ENCODE measurements around the gene KCNIP4.

Gene KCNIP4

DNA sequence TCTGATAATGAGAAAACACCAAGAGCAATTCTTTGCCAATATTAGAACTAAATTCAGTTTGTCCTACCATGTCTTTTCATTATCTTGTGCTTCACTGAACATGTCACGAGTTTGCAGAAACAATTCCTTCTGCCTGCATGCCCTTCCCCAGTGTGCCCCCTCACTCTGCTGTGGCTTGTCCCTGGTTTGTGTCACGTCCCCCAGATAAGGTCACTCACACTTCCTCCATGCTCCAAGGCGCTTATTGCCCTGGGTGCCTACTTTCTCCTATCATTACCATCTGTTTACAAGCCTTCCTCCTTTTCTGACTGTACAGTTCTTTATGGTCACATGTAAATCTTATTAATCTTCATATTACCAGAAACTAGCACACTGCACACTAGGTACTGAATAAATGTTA lies 394.1 kb downstream of the KCNIP4 start:
- no peak for DNase-seq

DNA sequence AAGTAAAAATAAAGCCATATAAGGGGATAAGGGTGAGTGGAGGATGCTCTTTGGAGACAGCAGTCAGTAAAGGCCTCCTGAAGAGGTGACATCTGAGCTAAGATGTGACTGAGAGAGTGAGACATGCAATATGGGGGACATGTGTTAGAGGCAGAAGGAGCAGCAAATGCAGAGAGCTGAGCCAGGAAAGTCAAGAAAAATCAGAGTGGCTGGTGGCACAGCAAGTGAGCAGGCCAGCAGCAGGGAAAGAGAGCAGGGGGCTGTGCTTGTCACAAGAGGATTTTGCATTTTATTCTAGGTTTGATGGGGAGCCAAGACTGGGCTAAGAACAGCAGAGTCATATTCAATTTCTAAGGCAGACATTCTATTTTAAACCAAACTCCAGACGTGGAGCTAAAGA lies 394.5 kb downstream of the KCNIP4 start:
- DNase-seq = no peak

DNA sequence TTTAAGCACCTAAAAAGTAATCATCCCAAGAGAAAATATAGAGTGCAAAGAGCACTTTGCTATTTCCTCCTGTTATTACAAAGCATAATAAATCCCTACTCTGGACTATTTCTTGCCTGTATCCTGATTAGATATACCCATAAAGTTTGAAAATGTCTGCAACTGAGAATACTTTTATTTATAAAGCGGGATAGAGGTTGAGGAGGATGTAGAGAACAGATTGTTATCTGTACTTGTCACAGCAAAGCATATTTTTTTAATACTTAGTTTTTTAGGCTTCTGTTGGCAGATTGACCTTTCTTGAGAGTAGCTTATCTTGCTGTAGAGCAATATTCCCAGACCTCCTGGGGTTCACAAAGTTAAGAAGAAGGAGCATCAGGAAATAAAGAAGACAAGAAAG lies 396.1 kb downstream of the KCNIP4 start:
- no peak for DNase-seq

DNA sequence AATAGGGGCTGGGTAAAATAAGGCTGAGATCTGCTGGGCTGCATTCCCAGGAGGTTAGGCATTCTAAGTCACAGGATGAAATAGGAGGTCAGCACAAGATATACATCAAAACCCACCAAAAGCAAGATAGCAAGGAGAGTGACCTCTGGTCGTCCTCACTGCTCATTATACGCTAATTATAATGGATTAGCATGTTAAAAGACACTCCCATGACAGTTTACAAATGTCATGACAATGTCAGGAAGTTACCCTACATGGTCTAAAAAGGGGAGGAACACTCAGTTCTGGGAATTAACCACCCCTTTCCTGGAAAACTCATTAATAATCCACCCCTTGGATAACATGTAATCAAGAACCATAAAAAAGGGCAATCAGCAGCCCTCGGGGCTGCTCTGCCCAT lies 403.6 kb downstream of the KCNIP4 start:
- no peak for DNase-seq

DNA sequence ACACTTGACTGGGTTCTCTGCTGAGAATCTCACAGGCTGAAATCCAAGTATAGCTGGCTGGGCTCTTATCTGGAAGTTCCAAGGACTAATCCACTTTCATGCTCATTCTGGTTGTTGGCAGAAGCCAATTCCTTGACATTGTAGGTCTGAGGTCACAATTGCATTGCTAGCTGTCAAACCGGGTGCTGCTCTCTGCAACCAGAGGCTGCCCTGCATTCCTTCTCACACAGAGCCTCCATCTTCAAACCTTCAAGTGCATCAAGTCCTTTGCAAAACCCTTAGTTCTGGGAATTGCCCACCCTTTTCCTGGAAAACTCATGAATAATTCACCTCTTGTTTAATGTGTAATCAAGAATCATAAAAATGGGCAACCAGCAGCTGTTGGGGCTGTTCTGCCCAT lies 404.2 kb downstream of the KCNIP4 start:
- DNase-seq = no peak

DNA sequence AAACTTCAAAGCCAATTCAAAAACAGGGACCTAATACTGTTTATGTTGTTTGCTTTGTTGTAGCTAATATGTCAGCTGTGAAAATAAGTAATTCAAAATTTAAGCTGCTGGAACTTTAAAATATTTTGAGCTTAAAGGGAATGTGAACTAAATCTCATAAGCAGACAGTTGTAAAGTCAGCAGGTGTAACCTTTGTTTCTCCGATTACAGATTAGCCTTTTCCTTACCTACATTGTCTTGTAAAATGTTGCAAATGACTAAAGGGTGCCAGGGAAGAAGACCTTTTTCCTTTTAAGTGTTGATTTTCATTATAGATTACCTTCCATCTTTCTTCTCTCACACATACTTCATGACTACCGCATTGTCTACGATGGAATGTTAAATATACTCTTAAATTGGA lies 405.1 kb downstream of the KCNIP4 start:
- no peak for DNase-seq

DNA sequence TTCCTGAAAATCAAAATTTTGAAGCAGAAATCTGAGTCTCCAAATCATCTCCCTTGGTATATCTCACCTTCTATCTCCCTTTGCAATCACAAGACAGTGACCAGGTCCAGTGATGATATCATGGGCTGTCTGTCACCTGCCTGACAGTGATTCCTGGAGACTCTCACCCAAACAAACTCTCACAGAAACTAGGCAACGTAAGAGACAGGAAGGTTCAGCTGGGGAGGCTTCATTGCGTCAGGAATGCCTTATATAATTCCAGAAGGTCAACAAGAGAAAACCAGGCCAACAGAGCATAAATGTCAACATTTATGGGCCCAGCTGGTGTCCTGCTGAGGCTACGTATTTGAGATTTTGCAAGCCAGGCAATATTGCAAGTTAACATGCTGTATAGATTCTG lies 412.7 kb downstream of the KCNIP4 start:
- no peak for DNase-seq

DNA sequence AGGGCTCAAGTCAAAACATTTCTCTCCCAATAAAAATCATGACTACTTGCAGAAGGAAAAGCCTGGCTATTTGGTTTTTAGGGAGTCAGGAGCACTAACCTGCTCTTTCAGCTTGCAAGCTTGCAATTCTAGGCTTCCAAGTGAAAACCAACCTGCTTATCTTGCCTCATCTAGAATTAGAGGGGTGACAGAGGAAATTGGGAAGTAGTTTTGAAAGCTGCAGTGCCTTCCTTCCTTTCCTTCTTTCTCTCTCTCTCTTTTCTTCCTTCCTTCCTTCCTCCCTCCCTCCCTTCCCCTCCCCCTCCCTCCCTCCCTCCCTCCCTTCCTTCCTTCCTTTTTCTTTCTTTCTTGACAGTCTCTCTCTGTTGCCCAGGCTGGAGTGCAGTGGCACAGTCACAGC lies 417.5 kb downstream of the KCNIP4 start:
- no peak for DNase-seq

DNA sequence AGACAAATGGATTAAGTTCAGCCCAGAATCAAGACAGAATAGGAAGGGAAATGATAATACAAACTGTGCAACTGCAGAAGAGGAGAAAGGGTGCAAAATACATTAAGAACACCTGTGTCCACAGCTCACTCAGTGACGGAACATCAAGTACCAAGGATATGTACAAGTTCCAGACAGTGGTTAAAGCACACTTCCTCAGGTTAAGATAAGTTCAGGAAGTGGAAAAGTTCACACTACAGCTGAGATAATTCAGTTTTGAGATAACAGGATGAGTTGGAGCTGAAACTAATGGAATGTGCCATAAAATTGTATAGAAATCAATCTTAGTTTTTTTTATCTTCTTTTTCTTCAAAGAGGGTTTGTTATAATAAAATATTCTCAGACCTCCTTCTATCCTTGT lies 419.4 kb downstream of the KCNIP4 start:
- no peak for DNase-seq

DNA sequence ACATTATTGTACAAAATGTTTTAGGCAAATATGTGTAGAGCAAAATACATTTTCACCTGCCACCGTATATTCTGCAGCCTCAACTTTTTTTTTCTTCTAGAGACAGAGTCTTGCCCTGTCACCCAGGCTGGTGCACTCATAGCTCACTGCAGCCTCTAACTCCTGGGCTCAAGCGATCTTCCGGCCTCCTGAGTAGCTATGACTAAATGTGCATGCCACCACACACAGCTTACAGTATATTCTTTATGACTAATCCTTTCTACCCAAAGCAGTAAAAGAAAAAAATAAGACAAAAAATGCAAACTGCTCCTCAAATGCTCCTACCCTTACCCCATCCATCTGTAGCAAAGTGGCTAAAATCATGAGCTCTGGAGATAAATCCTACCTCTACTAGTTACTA lies 426.3 kb downstream of the KCNIP4 start:
- DNase-seq = no peak

DNA sequence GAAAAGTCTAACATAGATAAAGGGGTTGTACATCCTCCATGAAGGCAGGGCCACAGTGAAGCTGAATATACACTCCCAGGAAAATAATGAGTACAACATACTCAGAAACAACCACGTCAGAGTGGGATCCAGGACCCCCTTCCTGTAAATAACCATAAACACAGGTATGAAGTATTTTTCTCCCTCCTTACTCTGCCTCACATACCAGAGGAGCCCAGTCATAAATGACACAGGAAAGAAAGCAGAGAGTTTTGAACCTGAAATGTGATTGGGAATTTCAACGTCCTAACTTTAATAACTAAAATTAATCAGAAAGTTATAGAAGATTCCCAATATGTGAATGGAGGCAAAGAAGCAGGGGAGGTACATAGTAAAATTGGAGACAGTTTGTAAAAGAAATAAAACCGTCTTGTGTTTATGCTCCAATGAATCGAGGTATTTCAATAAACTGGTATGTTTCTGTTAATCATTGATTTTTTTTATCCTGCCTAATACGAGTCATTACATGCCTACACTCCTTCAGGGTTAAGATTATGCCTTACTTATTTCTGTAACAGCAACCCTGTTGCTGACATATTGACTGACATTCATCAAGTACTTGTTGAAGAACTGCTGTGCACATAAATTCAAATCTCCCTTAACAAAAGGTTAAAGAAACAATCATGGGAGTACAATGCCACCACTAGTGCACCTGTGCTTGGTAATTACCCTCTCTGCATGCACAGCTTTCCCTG lies 431.3 kb downstream of the KCNIP4 start:
- no peak for DNase-seq

DNA sequence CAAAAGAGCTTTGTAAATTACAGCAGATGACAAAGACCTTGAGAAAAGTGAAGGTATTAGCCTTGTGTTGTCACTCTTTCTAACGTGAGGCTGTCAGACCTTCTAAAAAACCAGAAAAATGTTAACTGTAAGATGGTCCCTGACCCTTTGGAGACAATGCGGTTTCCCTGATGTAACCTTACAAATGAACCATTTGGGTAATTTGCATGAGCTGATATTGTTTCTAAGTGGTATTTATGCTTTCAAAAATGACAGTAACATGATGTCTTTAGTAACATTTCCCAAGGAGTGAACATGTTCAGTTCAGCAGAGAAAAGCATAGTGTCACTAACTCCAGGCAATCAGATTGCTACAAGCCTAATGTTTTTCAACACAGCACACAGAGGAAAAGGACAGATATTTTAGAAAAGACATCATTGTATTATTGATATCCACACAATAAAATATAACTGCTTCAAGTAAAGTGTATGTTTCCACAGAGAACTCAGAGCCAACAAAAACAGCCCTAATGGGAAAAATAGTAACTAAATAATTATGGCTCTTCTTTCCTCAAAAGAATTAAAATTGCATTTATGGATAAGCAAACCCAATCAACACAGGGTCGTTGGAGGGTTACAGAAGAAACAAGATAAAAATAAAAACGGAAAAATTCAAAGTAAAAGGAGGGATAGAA lies 434.4 kb downstream of the KCNIP4 start:
- DNase-seq = no peak

DNA sequence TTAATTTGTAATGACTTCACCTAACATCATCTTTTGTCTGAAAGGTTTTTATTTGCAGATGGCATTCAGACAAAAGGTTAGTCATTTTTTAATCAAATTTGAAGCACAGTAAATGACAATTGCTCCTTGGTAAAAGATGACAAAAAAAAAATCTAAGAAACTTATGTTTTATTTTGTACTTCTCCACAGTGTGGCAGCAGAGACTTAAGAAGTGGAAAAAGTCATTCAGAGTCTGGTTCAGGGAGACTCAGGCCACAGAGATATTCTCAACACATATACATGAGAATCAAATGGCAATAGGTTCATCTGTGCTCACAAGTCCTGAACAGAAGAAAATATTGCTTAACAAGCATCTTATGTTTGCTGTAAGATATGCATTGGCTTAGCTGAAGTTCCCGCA lies 436.2 kb downstream of the KCNIP4 start:
- DNase-seq = no peak

DNA sequence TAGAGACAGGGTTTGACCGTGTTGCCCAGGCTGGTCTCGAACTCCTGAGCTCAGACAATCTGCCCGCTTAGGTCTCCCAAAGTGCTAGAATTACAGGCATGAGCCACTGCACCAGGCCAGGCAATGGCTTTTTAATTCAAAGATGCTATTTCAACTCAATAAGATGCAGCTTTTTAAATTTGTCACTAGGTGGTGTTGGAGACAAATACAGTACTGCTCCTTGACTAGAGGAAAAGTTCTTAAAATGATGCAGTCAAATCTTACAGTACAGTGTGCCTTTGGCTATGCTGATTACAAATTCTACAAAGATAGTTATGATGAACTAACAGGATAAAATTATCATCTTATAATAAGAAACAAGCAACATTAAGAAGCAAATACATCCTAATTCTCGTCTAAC lies 441.1 kb downstream of the KCNIP4 start:
- DNase-seq = no peak

DNA sequence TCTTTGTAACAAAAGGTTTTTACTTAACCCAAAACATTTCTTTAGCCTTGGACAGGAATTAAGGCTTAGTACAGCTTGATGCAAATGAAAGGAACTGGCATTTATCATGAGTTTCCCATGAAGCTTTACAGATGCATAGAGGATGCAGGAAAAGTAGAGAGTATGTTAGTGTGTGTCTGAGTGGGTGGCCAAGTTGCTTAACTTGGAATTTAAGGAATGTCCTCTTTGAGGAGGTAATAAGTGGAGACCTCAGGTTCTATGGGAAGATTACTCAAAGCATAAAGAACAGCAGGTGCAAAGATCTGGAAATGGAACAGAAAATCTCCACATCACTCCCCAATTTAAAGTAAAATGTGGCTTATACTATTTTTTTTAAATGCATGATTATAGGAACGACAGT lies 457.9 kb downstream of the KCNIP4 start:
- no peak for DNase-seq

DNA sequence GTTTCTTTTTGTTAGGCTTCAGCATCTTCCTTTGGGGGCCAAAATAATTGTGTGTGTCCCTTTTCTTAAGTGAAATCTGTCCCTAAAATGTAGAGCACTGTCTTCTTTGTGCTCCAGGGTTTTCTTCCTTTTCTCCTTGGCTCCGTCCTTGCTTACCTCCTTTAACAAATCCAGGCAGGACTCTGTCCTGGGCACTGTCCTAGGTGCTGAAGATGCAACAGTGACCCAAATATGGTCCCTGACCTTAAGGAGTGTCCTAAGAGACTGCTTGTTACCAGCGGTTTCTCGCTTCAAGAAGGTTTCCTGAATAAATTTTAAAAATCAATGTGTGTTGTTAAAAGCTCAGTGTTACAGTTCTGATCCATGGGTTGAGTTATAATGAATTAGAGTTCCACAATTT lies 471.8 kb downstream of the KCNIP4 start:
- no peak for DNase-seq

DNA sequence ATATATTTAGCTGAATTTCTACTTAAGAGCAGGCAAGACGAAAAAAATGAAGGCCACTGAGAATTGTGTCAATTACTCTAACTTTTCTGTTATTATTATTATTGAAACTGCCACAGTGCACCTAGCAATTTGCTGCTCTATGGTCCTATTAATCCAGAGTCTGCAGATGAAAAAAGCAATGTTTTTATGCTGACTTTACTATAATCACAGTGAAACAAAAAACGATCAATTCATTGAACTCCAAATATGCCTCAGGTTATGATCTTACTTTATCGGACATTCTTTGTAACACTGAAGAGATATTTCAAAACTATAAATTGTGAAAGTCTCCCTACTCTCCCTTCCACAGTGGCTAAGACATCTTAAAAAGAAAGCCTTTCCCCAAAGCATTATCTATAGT lies 474.4 kb downstream of the KCNIP4 start:
- DNase-seq = no peak

DNA sequence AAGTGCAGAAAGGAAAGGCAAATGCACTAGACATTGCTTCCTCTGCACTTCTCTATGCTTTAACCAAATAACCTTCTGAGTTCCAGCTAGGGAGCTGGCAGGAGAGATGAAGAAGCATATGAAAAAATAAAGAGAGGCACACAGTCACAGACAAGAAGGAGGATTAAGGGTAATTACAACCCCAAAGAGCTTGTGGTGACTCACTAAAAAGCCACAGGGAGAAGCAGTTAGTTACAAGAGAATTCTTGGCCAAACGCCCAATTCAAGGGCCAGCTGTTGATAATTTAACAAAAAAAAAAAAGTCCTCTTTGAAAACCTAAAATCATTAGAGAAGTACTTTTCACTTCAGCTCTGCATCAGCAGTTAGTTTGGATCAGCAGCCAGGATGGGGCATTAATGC lies 478.0 kb downstream of the KCNIP4 start:
- DNase-seq = no peak

DNA sequence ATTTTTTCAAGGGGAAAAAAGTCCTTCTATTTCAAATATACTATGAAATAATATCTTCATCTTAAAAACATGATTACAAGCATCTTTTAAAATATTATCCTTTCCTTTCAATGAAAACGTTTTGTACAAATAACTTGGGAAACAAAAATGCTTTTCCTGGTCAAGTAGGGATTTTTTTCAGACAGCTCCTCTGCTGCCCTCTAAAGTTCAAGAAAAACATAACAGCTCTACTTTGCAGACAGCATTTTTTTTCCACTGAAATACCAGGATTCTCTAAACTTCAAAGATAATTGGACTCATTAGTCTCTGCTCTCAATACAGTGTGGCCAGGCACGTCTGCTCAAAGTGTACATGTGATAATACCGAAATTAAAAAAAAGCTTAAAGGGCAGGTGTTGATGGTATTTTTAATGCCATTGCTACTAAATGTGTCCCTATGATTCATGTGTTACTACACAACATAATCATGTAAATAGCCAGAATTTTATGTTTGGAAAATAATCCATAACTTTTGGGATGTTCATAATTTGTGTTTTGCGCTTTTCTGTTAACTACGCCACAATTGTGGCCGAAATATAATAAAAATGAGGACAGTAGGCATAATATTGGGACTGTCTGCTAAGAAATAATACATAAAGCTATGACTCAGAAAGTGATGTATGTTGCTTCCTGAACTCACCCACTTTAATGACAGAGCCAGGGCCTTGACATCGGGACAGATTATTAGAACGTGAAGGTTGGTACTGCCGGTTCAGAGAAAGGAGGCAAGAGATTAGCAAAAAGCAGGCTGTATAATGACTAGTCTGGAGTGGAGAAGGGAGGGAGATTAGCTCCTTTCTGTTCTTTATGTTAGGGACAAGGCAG lies 478.9 kb downstream of the KCNIP4 start:
- no peak for DNase-seq

DNA sequence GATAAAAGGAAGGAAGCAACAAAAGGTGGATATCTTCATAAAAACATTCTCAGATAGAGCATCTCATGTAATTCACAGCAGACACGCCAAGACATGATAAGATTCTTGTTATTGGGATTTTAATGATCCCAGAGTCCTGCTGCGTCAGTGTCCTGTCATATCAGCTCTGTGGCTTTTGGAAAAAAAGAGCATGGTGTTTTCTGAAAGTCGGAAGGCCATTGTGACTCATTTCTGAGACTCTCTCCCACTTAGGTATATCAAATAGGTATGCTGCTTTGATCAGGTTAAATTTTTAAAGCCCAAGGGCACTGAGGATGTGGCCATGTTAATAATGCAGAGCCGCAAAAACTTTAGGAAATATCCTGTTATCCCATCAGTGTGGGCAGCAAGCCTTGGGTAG lies 481.0 kb downstream of the KCNIP4 start:
- no peak for DNase-seq

DNA sequence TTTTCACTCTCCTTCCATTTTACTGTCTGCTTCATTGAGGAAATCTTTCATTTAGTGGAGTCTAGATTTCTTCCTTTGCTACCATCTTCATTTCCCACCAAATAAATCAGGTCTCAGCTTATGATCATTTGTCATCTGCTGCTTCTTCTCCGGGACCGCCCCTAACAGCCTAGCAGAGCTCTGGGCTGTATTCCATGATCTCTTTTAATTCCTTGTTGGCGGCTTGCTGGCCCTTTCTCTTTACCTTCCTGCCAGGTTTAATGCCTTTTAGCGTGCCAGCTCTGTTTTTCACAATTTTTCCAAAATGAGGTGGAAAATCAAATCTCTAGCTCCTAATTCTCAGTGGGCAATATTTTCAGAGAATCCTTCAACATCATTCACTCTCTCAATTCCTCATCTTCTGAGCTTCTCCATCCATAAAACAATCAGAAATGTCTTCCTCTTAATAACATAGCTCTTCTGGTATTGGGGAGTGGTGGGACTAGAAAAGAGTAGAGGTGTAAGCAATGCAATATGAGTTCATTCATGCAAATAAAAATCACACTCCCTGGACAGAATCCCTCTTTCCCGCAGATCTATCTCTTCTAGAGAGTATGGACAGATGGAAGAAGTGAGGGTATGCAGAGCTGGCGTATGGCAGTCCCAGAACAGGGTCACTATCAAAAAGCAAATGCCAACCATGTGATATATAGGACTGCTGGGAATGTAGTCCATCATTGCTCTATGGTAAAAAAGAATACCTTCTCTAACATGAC lies 491.3 kb downstream of the KCNIP4 start:
- DNase-seq = no peak

DNA sequence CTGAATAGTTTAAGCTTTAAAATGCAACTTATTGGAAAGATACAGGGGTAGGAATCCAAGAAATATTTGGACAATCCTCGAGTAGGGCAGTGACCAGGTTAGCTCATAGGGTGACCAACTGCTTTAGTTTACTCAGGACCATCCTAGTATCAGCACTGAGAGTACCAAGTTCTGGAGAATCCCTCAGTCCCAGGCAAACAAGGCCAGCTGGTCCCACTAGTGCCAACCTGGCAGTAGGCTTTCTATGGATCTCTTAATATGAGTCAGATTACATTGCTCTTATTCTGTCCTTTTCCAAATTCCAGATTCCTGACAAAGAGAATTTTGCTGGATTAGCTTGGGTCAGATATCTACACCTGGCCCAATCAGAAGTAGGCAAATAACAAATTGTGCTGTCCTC lies 493.7 kb downstream of the KCNIP4 start:
- no peak for DNase-seq

DNA sequence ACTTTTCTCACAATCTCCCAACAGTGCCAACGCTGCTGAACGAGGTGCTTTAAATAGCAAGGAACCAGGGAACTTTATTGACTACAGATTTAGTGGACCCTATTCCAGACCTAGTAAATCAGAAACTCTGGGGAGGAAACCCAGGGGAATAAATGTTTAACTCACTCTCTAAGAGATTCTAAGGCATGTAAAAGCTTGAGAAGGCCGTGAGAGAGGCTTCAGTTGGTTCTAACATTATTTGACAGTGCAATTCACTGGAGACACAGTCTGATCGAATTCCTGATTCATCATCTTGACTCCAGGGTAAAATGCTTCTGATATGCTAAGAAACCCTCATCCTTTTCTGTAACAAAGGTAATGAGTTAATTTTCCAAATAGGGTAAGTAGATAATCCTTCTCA lies 494.4 kb downstream of the KCNIP4 start:
- no peak for DNase-seq
